Tibial artery (tissue), 4 donors: ENCODE data around the gene ZMYND11.

ENCODE experiments used
- DNase-seq, 2 donors: peaks; one replicate each; pipeline ENCODE4 v3.0.0-alpha.2; 2019
- H3K27ac ChIP-seq, 2 donors: fragments of 200-600 bp; sonication (generic) in 1 of 2; 1 replicate in 1 of 2; 2 replicates in 1 of 2; pipeline ENCODE4 v1.5.1; 2018 to 2019; ENCODE audit warnings: mild to moderate bottlenecking in 1 of 2
- H3K27me3 ChIP-seq, 2 donors: fragments of 200-600 bp; sonication (generic) in 1 of 2; one replicate each; pipeline versions ENCODE4 v1.5.1 to v1.6.0; 2016 to 2019
- H3K36me3 ChIP-seq, 3 donors: fragments of 200-600 bp; sonication (generic) in 2 of 3; one replicate each; pipeline ENCODE4 v1.5.1; 2016 to 2019; ENCODE audit warnings: mild to moderate bottlenecking in 2 of 3
- H3K4me1 ChIP-seq, 4 donors: fragments of 200-600 bp; sonication (generic) in 2 of 4; 1 replicate in 3 of 4; 2 replicates in 1 of 4; pipeline ENCODE4 v1.5.1; 2016 to 2019
- H3K4me3 ChIP-seq, 2 donors: fragments of 200-600 bp; sonication (generic) in 1 of 2; 1 replicate in 1 of 2; 2 replicates in 1 of 2; pipeline ENCODE4 v1.5.1; 2018 to 2019; ENCODE audit warnings: mild to moderate bottlenecking in 2 of 2
- H3K9me3 ChIP-seq, 3 donors: fragments of 200-600 bp; sonication (generic) in 1 of 3; one replicate each; pipeline ENCODE4 v1.5.1; 2016 to 2019
- CTCF ChIP-seq, 2 experiments: fragments of 200-600 bp in 1 of 2; fragments of 450-650 bp in 1 of 2; IDR thresholded peaks; one replicate each; pipeline ENCODE4 v1.5.1; 2017 to 2019; ENCODE audit warnings: antibody characterized with exemption in 2 of 2, mild to moderate bottlenecking in 1 of 2, moderate library complexity in 1 of 2
- intact Hi-C: fragments of 100-400 bp; cut with DNase I; formaldehyde crosslinking; loops from one replicate; pipeline ENCODE4 v1.15.0; 2023; ENCODE audit warnings: low total_unique reads

ZMYND11 gene

DNA sequence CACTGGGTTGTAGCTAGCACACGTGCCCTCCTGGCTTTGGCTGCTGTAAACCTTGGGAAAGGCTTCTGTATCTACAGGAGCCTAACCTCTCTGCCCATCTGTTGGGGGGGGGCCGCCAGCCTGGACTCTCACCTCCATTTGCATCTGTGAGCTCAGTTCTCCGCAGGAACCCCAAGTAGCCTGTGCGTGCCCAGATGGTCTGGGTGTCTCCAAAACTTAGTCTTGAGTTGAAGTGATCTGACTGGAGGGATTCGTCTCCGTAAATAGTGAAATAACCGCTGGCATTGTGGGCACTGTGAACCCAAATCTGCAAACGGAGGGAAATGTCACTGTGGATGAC, 147.9 kb downstream of the ZMYND11 start:
- Histone ChIP-seq H3K4me1 (peaks cover 0 to 11% (median 6%) of the 10 kb centered on the region in 4 donors), H3K9me3 (no peaks in the 10 kb centered on the region), H3K36me3 (peaks cover 75 to 84% (median 77%) of the 10 kb centered on the region in 3 donors), H3K27me3 (no peaks in the 10 kb centered on the region), H3K4me3 (no peak overlapping the region), H3K27ac (no peak overlapping the region)
- no peak for TF ChIP-seq CTCF (IDR thresholded peaks at IDR 0.05)
- intact Hi-C loops: no loop called here
- no peak for DNase-seq

- no peak for TF ChIP-seq CTCF (IDR thresholded peaks at IDR 0.05)
- peaks cover 0 to 11% (median 6%) of the 10 kb centered on the region in 4 donors for H3K4me1 ChIP-seq
- H3K27me3 ChIP-seq: no peaks in the 10 kb centered on the region
- H3K27ac ChIP-seq: no peak overlapping the region
- intact Hi-C loops: no loop called here
- H3K4me3 ChIP-seq: no peak overlapping the region
- no peaks in the 10 kb centered on the region for H3K9me3 ChIP-seq
- no peak for DNase-seq
- H3K36me3 ChIP-seq: peaks cover 68 to 84% (median 76%) of the 10 kb centered on the region in 3 donors
These were observed 148.7 kb downstream of the ZMYND11 start for GRCh38 chr10:283916-284356.

GRCh38 chr10:285216-285615, 150.0 kb downstream of the ZMYND11 start:
- no peaks in the 10 kb centered on the region for H3K27me3 ChIP-seq
- no peak overlapping the region for H3K4me3 ChIP-seq
- no peak for DNase-seq
- no peak for TF ChIP-seq CTCF (IDR thresholded peaks at IDR 0.05)
- H3K9me3 ChIP-seq: no peaks in the 10 kb centered on the region
- peaks cover 0 to 11% (median 6%) of the 10 kb centered on the region in 4 donors for H3K4me1 ChIP-seq
- H3K27ac ChIP-seq: no peak overlapping the region
- peaks cover 60 to 84% (median 71%) of the 10 kb centered on the region in 3 donors for H3K36me3 ChIP-seq
- intact Hi-C loops: no loop called here

DNA sequence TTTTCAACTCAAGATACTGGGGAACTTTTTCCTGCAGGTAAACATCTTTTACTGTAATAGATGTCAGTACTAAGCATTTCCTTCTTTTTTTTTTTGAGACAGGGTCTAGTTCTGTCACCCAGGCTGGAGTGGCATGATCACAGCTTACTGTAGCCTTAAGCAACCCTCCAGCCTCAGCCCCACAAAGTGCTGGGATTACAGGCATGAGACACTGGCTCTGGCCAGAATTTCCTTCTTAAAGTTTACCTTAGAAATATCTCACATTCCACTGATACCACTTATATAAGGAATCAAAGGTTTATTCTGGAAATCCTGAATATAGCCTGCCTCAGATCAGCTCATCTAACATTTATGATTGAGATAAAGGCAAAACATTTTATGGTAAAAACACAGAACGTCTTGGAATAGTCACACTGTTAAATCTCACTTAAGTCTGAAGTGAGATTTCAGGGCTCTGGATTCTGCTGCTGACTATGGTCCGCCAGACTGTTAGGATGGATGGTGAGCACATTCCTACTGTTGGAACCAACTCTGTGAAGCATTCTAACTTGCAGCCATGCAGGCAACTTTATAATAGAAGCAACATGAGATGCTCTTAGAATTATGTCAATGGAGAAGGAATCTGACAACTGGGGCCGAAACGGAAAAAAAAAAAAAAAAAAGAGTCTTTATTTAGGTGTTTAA, 151.9 kb downstream of the ZMYND11 start:
- Histone ChIP-seq H3K36me3 (peaks cover 40 to 75% (median 72%) of the 10 kb centered on the region in 3 donors), H3K27me3 (no peaks in the 10 kb centered on the region), H3K4me3 (no peak overlapping the region), H3K9me3 (no peaks in the 10 kb centered on the region), H3K4me1 (peaks cover 0 to 11% (median 6%) of the 10 kb centered on the region in 4 donors), H3K27ac (peak overlapping the region in 1 of 2 donors; percentile 7)
- no peak for DNase-seq
- intact Hi-C loops: no loop called here
- no peak for TF ChIP-seq CTCF (IDR thresholded peaks at IDR 0.05)

DNA sequence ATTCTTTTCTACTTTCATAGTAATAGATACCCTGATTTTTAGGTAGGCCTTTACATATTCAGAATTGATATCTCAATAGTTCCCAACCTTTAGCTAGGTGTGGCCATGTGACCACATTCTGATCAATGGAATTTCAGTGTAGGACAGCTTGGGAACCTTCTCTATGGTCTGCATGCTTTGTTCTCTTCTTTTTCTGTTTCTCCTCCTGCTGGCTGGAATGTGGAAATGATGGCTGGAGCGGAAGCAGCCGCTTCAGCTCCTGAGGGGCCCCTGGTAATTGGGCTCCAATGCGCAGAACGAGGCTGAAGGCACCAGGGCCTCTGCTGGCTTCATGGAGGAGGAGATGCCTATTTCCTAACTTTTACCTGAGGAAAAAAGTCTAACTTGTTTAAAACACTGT, 152.6 kb downstream of the ZMYND11 start:
- Histone ChIP-seq H3K4me3 (no peak overlapping the region), H3K27me3 (no peaks in the 10 kb centered on the region), H3K27ac (no peak overlapping the region), H3K4me1 (peaks cover 0 to 11% (median 6%) of the 10 kb centered on the region in 4 donors), H3K9me3 (no peaks in the 10 kb centered on the region), H3K36me3 (peaks cover 34 to 75% (median 67%) of the 10 kb centered on the region in 3 donors)
- DNase-seq: no peak
- intact Hi-C loops: no loop called here
- TF ChIP-seq CTCF (IDR thresholded peaks at IDR 0.05): no peak
